Measurements from ENCODE around the gene NFIC. TPM values are rescaled to one million over a fixed set of nuclear protein-coding genes. Genes with fewer than 3 reads are reported as not detected.

The NFIC gene
- total and polyA plus RNA-seq, 4 donors, result 12.8 to 100 (median 75.1) TPM

DNA sequence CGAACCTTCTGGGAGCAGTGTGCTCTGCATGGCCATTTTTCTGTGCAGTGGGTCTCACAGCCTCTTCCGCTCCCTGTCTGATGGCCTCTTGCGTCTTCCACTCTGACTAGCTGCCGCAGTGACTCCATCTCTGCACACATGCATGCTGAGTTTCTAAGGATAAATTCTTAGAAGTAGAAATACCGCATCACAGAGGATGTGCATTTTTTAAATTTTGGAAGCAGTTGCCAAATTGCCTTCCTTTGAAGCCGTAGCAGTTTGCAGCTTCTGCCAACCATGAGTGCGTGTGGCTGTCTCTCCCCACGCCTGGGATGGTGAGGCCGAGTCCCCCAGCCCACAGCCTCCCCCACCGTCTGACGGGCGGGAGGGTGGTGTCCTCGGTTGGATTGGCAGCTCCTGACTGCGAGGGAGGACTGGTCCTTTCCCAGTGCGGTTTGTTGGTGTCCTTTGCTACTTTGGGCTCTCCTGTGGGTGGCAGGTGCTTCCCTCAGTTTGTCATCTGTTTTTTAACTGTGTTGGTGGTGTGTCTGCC lies 149.6 kb downstream of the NFIC start:
- Histone ChIP-seq H3K36me3 (ENCODE audit: control insufficient read depth in 4 of 4, insufficient read depth in 3 of 4, low read depth in 1 of 4, low read length in 3 of 4) (peaks cover 0 to 3% (median 1%) of the 10 kb centered on the region in 4 donors), H3K4me3 (ENCODE audit: low read depth in 1 of 3, low read length in 3 of 3) (no peak overlapping the region), H3K27me3 (ENCODE audit: control insufficient read depth in 4 of 4, insufficient read depth in 4 of 4, low read length in 3 of 4) (no peaks in the 10 kb centered on the region), H3K9ac (ENCODE audit: low read depth in 1 of 2, low read length in 2 of 2) (no peak overlapping the region), H3K4me1 (ENCODE audit: control insufficient read depth in 4 of 4, insufficient read depth in 4 of 4, low read length in 3 of 4) (peaks cover 29 to 64% (median 52%) of the 10 kb centered on the region in 4 donors), H3K9me3 (ENCODE audit: control insufficient read depth in 4 of 4, low read length in 3 of 4) (no peaks in the 10 kb centered on the region), H3K27ac (ENCODE audit: low read depth in 1 of 2, low read length in 2 of 2) (peak overlapping the region in 1 of 2 donors; percentile 52)
- WGBS, result 62% methylated on average over 15 of the region's 15 CpGs
- no peak for DNase-seq (ENCODE audit: low spot score)
- TF ChIP-seq, protein P1, sequence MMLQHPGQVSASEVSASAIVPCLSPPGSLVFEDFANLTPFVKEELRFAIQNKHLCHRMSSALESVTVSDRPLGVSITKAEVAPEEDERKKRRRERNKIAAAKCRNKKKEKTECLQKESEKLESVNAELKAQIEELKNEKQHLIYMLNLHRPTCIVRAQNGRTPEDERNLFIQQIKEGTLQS (IDR thresholded peaks at IDR 0.05), result no peak
- TF ChIP-seq RXRA (IDR thresholded peaks at IDR 0.05) (no peak), GABPA (IDR thresholded peaks at IDR 0.05 in 1 of 2, conservative IDR thresholded peaks at IDR 0.05 in 1 of 2) (no peak), REST (IDR thresholded peaks at IDR 0.05) (no peak), FOXA2 (IDR thresholded peaks at IDR 0.05) (no peak), FOXA1 (IDR thresholded peaks at IDR 0.05) (no peak), SP1 (IDR thresholded peaks at IDR 0.05) (no peak), HNF4G (IDR thresholded peaks at IDR 0.05) (no peak), RAD21 (IDR thresholded peaks at IDR 0.05) (no peak), MAX (IDR thresholded peaks at IDR 0.05) (no peak), HNF4A (conservative IDR thresholded peaks at IDR 0.05) (no peak), NR2F2 (IDR thresholded peaks at IDR 0.05) (no peak)
- TF ChIP-seq, protein P2, sequence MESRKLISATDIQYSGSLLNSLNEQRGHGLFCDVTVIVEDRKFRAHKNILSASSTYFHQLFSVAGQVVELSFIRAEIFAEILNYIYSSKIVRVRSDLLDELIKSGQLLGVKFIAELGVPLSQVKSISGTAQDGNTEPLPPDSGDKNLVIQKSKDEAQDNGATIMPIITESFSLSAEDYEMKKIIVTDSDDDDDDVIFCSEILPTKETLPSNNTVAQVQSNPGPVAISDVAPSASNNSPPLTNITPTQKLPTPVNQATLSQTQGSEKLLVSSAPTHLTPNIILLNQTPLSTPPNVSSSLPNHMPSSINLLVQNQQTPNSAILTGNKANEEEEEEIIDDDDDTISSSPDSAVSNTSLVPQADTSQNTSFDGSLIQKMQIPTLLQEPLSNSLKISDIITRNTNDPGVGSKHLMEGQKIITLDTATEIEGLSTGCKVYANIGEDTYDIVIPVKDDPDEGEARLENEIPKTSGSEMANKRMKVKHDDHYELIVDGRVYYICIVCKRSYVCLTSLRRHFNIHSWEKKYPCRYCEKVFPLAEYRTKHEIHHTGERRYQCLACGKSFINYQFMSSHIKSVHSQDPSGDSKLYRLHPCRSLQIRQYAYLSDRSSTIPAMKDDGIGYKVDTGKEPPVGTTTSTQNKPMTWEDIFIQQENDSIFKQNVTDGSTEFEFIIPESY (IDR thresholded peaks at IDR 0.05), result no peak

GRCh38 chr19:3516675-3517207 lies 150.4 kb downstream of the NFIC start:
- H3K9me3 ChIP-seq (ENCODE audit: control insufficient read depth in 4 of 4, low read length in 3 of 4), result no peaks in the 10 kb centered on the region
- DNase-seq (ENCODE audit: low spot score), result no peak
- H3K36me3 ChIP-seq (ENCODE audit: control insufficient read depth in 4 of 4, insufficient read depth in 3 of 4, low read depth in 1 of 4, low read length in 3 of 4), result peaks cover 0 to 3% (median 1%) of the 10 kb centered on the region in 4 donors
- WGBS, result 31% methylated on average over 15 of the region's 15 CpGs
- H3K27ac ChIP-seq (ENCODE audit: low read depth in 1 of 2, low read length in 2 of 2), result peak overlapping the region; percentile 52 to 63
- H3K4me3 ChIP-seq (ENCODE audit: low read depth in 1 of 3, low read length in 3 of 3), result no peak overlapping the region
- H3K27me3 ChIP-seq (ENCODE audit: control insufficient read depth in 4 of 4, insufficient read depth in 4 of 4, low read length in 3 of 4), result no peaks in the 10 kb centered on the region
- H3K4me1 ChIP-seq (ENCODE audit: control insufficient read depth in 4 of 4, insufficient read depth in 4 of 4, low read length in 3 of 4), result peaks cover 23 to 56% (median 44%) of the 10 kb centered on the region in 4 donors
- no peak overlapping the region for H3K9ac ChIP-seq (ENCODE audit: low read depth in 1 of 2, low read length in 2 of 2)
- peak; percentile 81 for TF ChIP-seq FOXA1 (IDR thresholded peaks at IDR 0.05)
- TF ChIP-seq RXRA (IDR thresholded peaks at IDR 0.05), result peak; percentile 18 to 82
- TF ChIP-seq GABPA (IDR thresholded peaks at IDR 0.05 in 1 of 2, conservative IDR thresholded peaks at IDR 0.05 in 1 of 2), result no peak
- no peak for TF ChIP-seq REST (IDR thresholded peaks at IDR 0.05)
- TF ChIP-seq, protein P1 (IDR thresholded peaks at IDR 0.05), result no peak
- TF ChIP-seq CTCF (IDR thresholded peaks at IDR 0.05; ENCODE audit: low read depth, low read length, missing input control), result no peak
- TF ChIP-seq TAF1 (conservative IDR thresholded peaks at IDR 0.05), result no peak
- TF ChIP-seq EGR1 (IDR thresholded peaks at IDR 0.05; ENCODE audit: low read depth in 2 of 2), result no peak
- TF ChIP-seq FOXA2 (IDR thresholded peaks at IDR 0.05), result peak; percentile 93
- no peak for TF ChIP-seq HNF4G (IDR thresholded peaks at IDR 0.05)
- TF ChIP-seq RAD21 (IDR thresholded peaks at IDR 0.05), result no peak
- peak in 1 of 2 donors; percentile 59 for TF ChIP-seq HNF4A (conservative IDR thresholded peaks at IDR 0.05)
- TF ChIP-seq SP1 (IDR thresholded peaks at IDR 0.05), result peak; percentile 60
- TF ChIP-seq MAX (IDR thresholded peaks at IDR 0.05), result no peak
- peak; percentile 57 for TF ChIP-seq YY1 (IDR thresholded peaks at IDR 0.05)
- TF ChIP-seq JUND (IDR thresholded peaks at IDR 0.05), result peak in 1 of 2 donors; percentile 13
- no peak for TF ChIP-seq NR2F2 (IDR thresholded peaks at IDR 0.05)
